GM10266 (cell line): ENCODE data around the gene PPP1R9A.

Source experiments
- DNase-seq: peaks from one replicate; pipeline ENCODE4 v3.0.0; 2012; ENCODE audit errors: extremely low spot score
- TF ChIP-seq, protein P1 (sequence below): IDR thresholded peaks from 2 replicates; pipeline ENCODE4 v1.5.1; 2012; ENCODE audit warnings: mild to moderate bottlenecking, low read depth; ENCODE audit not compliant: control insufficient read depth, insufficient read depth; ENCODE audit errors: missing control alignments

PPP1R9A gene

DNA sequence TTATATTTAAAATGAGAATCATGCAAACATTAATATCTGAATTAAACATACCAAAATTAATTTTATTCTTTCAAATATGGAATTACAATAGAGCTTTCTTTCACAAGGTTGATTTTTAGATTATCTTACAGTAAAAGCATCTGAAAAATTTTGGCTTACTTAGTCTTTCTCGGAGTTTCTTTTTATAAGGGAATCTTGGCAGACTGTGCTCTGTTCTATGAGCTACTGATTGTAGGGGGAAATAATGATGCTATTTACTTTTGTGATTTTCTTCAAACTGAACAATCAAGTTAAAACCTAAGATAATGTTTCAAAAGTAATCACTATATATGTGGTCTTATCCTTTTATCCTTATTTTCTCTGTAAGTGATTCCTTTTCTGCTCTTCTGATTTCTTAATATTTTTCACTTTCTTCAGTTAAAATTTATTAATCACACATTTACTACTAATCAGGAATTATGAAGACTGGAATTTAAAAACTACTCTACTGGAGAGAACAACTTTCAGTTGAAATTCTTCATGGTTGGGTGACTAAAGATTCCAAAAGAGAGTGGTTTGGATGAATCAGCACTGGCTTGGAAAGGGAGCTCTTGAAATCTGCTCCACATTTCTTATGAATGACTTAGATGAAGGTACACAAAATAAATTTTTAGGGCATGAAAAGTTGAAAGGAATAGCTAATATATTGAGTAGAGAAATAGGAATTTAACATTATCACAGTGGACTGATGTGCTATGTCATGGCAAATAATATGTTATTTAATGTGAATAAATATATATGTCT is 103.9 kb downstream of the PPP1R9A start:
- DNase-seq = no peak
- TF ChIP-seq, protein P1, sequence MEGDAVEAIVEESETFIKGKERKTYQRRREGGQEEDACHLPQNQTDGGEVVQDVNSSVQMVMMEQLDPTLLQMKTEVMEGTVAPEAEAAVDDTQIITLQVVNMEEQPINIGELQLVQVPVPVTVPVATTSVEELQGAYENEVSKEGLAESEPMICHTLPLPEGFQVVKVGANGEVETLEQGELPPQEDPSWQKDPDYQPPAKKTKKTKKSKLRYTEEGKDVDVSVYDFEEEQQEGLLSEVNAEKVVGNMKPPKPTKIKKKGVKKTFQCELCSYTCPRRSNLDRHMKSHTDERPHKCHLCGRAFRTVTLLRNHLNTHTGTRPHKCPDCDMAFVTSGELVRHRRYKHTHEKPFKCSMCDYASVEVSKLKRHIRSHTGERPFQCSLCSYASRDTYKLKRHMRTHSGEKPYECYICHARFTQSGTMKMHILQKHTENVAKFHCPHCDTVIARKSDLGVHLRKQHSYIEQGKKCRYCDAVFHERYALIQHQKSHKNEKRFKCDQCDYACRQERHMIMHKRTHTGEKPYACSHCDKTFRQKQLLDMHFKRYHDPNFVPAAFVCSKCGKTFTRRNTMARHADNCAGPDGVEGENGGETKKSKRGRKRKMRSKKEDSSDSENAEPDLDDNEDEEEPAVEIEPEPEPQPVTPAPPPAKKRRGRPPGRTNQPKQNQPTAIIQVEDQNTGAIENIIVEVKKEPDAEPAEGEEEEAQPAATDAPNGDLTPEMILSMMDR = no peak

GRCh38 chr7:95011995-95012394 is 104.6 kb downstream of the PPP1R9A start:
- TF ChIP-seq, protein P1 = no peak
- DNase-seq = no peak

- TF ChIP-seq, protein P1 = no peak
- no peak for DNase-seq
These were observed 110.6 kb downstream of the PPP1R9A start for GRCh38 chr7:95018021-95018420.

GRCh38 chr7:95026018-95026417 is 118.6 kb downstream of the PPP1R9A start:
- DNase-seq = no peak
- TF ChIP-seq, protein P1 = no peak

- DNase-seq = no peak
- TF ChIP-seq, protein P1 = no peak
These were observed 119.2 kb downstream of the PPP1R9A start for GRCh38 chr7:95026421-95027072.

GRCh38 chr7:95027234-95027872 is 120.0 kb downstream of the PPP1R9A start:
- TF ChIP-seq, protein P1 = no peak
- no peak for DNase-seq

DNA sequence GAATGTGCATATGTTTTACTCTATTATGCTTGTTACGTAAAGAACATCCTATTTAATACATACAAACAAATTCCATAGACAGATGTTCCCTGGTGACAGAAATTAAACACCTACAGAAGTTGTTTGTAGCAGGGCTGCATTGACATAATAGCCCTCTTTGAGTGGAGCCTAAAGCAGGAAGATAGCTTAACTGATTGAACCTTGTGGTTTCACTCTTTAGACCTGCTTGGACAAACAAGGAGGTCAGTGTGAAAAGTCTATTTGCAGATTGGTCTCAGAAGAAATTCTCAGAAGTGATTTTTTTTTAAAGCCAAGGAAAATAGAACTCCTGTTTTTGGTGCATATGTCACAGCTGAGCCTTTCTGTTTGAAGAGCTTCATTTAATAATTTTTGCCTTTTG is 121.3 kb downstream of the PPP1R9A start:
- DNase-seq = no peak
- TF ChIP-seq, protein P1 = no peak
